HEK293T (cell line): ENCODE data around the gene OCA2.

ENCODE experiments used
- CTCF ChIA-PET: fragments of 350-600 bp; formaldehyde crosslinking; extraction: SDS; loops from one replicate; lab custom pipeline; 2021; ENCODE audit warnings: antibody characterized with exemption, inconsistent platforms; lab: Yijun Ruan, JAX
- POLR2A ChIA-PET: fragments of 350-600 bp; formaldehyde crosslinking; extraction: SDS; loops from one replicate; lab custom pipeline; 2020; ENCODE audit warnings: antibody characterized with exemption, inconsistent platforms; lab: Yijun Ruan, JAX
- DNase-seq: peaks from one replicate; pipeline ENCODE4 v3.0.0; 2012; ENCODE audit warnings: mixed read lengths; ENCODE audit errors: extremely low spot score
- ARNT ChIP-seq: fragments of 450-650 bp; IDR thresholded peaks from 2 replicates; pipeline ENCODE4 v1.6.1; 2017; ENCODE audit warnings: mild to moderate bottlenecking
- BHLHE40 ChIP-seq: fragments of 450-650 bp; IDR thresholded peaks from 2 replicates; pipeline ENCODE4 v1.6.1; 2016; ENCODE audit warnings: mild to moderate bottlenecking, moderate library complexity, borderline replicate concordance
- CTBP1 ChIP-seq: fragments of 450-650 bp; IDR thresholded peaks from 2 replicates; pipeline ENCODE4 v1.6.1; 2016; ENCODE audit warnings: borderline replicate concordance
- ELF4 ChIP-seq: fragments of 450-650 bp; IDR thresholded peaks from 2 replicates; pipeline ENCODE4 v1.6.1; 2017; ENCODE audit warnings: antibody characterized with exemption
- FOXA1 ChIP-seq: fragments of 450-650 bp; IDR thresholded peaks from 2 replicates; pipeline ENCODE4 v1.6.1; 2016; ENCODE audit warnings: mild to moderate bottlenecking
- FOXK2 ChIP-seq: fragments of 450-650 bp; IDR thresholded peaks from 2 replicates; pipeline ENCODE4 v1.6.1; 2016; ENCODE audit warnings: mild to moderate bottlenecking
- FOXM1 ChIP-seq: fragments of 450-650 bp; IDR thresholded peaks from 2 replicates; pipeline ENCODE4 v1.6.1; 2017; ENCODE audit warnings: mild to moderate bottlenecking, borderline replicate concordance
- HDGF ChIP-seq: fragments of 450-650 bp; IDR thresholded peaks from 2 replicates; pipeline ENCODE4 v1.6.1; 2017; ENCODE audit warnings: antibody characterized with exemption, borderline replicate concordance
- L3MBTL2 ChIP-seq: fragments of 450-650 bp; conservative IDR thresholded peaks from 2 replicates; pipeline ENCODE4 v1.6.1; 2016; ENCODE audit warnings: mild to moderate bottlenecking
- LEF1 ChIP-seq: fragments of 450-650 bp; IDR thresholded peaks from 2 replicates; pipeline ENCODE4 v1.6.1; 2017; ENCODE audit warnings: mild to moderate bottlenecking, borderline replicate concordance
- NFRKB ChIP-seq: fragments of 450-650 bp; IDR thresholded peaks from 2 replicates; pipeline ENCODE4 v1.6.1; 2016; ENCODE audit warnings: mild to moderate bottlenecking, moderate library complexity
- PKNOX1 ChIP-seq: fragments of 450-650 bp; IDR thresholded peaks from 2 replicates; pipeline ENCODE4 v1.6.1; 2016
- SP1 ChIP-seq: fragments of 450-650 bp; IDR thresholded peaks from 2 replicates; pipeline ENCODE4 v1.6.1; 2017
- SUZ12 ChIP-seq: fragments of 450-650 bp; IDR thresholded peaks from 2 replicates; pipeline ENCODE4 v1.6.1; 2016; ENCODE audit warnings: mild to moderate bottlenecking
- TARDBP ChIP-seq: fragments of 450-650 bp; IDR thresholded peaks from 2 replicates; pipeline ENCODE4 v1.6.1; 2016
- ZNF384 ChIP-seq: fragments of 450-650 bp; IDR thresholded peaks from 2 replicates; pipeline ENCODE4 v1.6.1; 2016

OCA2 gene

GRCh38 chr15:27741226-27741860 is 357.8 kb downstream of the OCA2 start:
- no peak for DNase-seq
- CTCF ChIA-PET, result no interaction called here

GRCh38 chr15:27734785-27735495 is 364.2 kb downstream of the OCA2 start:
- DNase-seq, result no peak
- no peak for TF ChIP-seq ZNF384
- TF ChIP-seq FOXA1, result no peak
- no peak for TF ChIP-seq PKNOX1
- POLR2A ChIA-PET, result no interaction called here
- CTCF ChIA-PET, result no interaction called here

More at GRCh38 chr15:27741226-27741860, 357.8 kb downstream of the OCA2 start:
- no peak for TF ChIP-seq NFRKB
- no peak for TF ChIP-seq ARNT
- no peak for TF ChIP-seq ZNF384
- no peak for TF ChIP-seq ELF4
- TF ChIP-seq TARDBP, result no peak
- TF ChIP-seq SUZ12, result no peak
- TF ChIP-seq CTBP1, result no peak
- TF ChIP-seq FOXK2, result no peak
- no peak for TF ChIP-seq PKNOX1
- TF ChIP-seq FOXA1, result no peak
- TF ChIP-seq FOXM1, result no peak
- no peak for TF ChIP-seq BHLHE40
- no peak for TF ChIP-seq HDGF
- POLR2A ChIA-PET, result no interaction called here

GRCh38 chr15:27731776-27732175 is 367.3 kb downstream of the OCA2 start:
- ChIA-PET POLR2A (no interaction called here), CTCF (no interaction called here)
- no peak for DNase-seq
- TF ChIP-seq SP1 (no peak), SUZ12 (no peak), CTBP1 (no peak), ARNT (no peak)

GRCh38 chr15:27730868-27731267 is 368.2 kb downstream of the OCA2 start:
- POLR2A ChIA-PET, result no interaction called here
- TF ChIP-seq SUZ12, result no peak
- no peak for TF ChIP-seq LEF1
- no peak for TF ChIP-seq TARDBP
- no peak for TF ChIP-seq L3MBTL2
- no peak for TF ChIP-seq ZNF384
- no peak for TF ChIP-seq FOXA1
- no peak for TF ChIP-seq HDGF
- no peak for TF ChIP-seq CTBP1
- no peak for TF ChIP-seq FOXK2
- TF ChIP-seq ARNT, result no peak
- no peak for TF ChIP-seq PKNOX1
- TF ChIP-seq BHLHE40, result no peak
- TF ChIP-seq FOXM1, result no peak
- TF ChIP-seq ELF4, result no peak
- TF ChIP-seq NFRKB, result no peak
- TF ChIP-seq SP1, result no peak
- CTCF ChIA-PET, result no interaction called here
- no peak for DNase-seq

- CTCF ChIA-PET, result no interaction called here
- TF ChIP-seq TARDBP, result no peak
- TF ChIP-seq BHLHE40, result no peak
- TF ChIP-seq ZNF384, result no peak
- TF ChIP-seq FOXM1, result no peak
- no peak for TF ChIP-seq HDGF
- TF ChIP-seq L3MBTL2, result no peak
- no peak for TF ChIP-seq ARNT
- no peak for TF ChIP-seq ELF4
- no peak for TF ChIP-seq FOXA1
- TF ChIP-seq FOXK2, result no peak
- TF ChIP-seq LEF1, result no peak
- TF ChIP-seq SUZ12, result no peak
- no peak for TF ChIP-seq PKNOX1
- no peak for TF ChIP-seq NFRKB
- POLR2A ChIA-PET, result no interaction called here
- no peak for DNase-seq
These were observed 373.4 kb downstream of the OCA2 start for GRCh38 chr15:27725731-27726130.

- ChIA-PET POLR2A (no interaction called here), CTCF (no interaction called here)
- TF ChIP-seq SP1, result no peak
- TF ChIP-seq PKNOX1, result no peak
- no peak for TF ChIP-seq ARNT
- no peak for TF ChIP-seq L3MBTL2
- TF ChIP-seq HDGF, result no peak
- TF ChIP-seq BHLHE40, result no peak
- no peak for TF ChIP-seq ELF4
- TF ChIP-seq FOXM1, result no peak
- TF ChIP-seq TARDBP, result no peak
- no peak for TF ChIP-seq FOXK2
- no peak for TF ChIP-seq CTBP1
- TF ChIP-seq NFRKB, result no peak
- TF ChIP-seq SUZ12, result no peak
- no peak for TF ChIP-seq LEF1
- TF ChIP-seq ZNF384, result no peak
- TF ChIP-seq FOXA1, result no peak
- no peak for DNase-seq
These were observed 375.3 kb downstream of the OCA2 start for GRCh38 chr15:27723821-27724220.
